ENCODE measurements around the gene CHID1.

DNA sequence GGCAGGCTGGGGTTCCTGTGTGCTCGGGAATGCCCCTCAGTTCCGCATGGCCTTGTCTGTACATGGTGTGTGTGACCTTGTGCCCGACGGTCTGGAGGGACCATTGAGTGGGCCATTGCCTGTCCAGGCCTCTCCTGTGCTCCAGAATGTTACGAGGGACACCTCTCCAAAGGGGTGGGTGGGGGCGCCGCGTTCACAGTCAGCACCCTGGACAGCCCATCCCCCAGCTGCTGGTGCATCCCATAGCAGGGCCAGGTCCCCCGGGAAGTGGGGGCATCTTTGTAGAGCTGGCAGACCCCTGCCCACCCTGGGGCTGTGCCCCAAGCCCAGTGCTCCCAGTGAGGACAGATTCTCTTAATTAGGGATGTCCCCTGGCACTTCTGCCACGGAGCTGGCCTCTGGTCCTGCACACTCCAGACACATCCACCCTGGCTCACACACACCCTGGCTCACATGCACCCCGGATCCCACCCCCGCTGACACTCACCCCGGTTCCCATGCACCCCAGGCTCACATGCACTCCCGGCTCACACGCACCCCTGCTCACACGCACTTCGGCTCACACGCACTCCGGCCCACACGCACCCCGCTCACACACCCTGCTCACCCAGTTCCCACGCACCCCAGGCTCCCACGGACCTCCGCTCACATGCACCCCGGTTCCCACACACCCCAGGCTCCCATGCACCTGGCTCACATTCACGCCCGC is 52.4 kb downstream of the CHID1 start:
- TF ChIP-seq POLR2A (IDR thresholded peaks at IDR 0.05; ENCODE audit: low read depth, low read length) = no peak
- TF ChIP-seq POLR2AphosphoS5 (IDR thresholded peaks at IDR 0.05; ENCODE audit: low read depth, low read length) = no peak
- no peak for TF ChIP-seq TAF1 (IDR thresholded peaks at IDR 0.05; ENCODE audit: borderline replicate concordance, low read depth, low read length)

All from GM12892 (cell line).